ENCODE data around the gene RP2.

Gene RP2

DNA sequence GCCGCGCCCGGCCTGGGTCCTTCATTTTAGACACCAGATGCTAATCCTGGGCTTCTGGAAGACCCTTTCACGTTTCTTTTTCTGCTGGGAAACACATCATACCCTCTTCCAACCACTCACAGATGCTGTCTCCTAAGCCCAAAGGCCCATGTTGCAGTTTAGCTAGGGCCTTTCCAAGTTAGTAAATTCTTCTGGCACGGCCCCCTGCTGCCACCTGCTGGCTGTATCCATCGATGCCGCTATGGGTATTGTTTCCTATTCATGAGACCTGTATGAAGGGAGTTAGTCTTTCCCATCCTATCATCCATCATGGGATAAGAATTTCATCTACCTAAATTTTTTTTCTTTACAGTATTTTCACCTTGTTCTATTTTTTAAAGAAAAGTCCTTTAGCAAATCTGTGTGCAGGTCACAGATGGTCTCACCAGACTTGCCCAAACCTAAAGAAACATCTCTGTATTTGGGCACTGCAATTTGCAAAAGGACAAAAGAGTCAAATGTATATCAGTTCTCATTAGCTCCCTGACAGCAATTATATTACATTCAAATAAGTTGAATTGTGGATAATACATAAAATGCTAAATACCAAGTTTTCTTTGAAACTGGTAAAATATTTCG lies 40.2 kb upstream of the RP2 start:
- H3K4me3 ChIP-seq (ENCODE audit: low read depth, low read length): no peak overlapping the region
- TF ChIP-seq, protein P1, sequence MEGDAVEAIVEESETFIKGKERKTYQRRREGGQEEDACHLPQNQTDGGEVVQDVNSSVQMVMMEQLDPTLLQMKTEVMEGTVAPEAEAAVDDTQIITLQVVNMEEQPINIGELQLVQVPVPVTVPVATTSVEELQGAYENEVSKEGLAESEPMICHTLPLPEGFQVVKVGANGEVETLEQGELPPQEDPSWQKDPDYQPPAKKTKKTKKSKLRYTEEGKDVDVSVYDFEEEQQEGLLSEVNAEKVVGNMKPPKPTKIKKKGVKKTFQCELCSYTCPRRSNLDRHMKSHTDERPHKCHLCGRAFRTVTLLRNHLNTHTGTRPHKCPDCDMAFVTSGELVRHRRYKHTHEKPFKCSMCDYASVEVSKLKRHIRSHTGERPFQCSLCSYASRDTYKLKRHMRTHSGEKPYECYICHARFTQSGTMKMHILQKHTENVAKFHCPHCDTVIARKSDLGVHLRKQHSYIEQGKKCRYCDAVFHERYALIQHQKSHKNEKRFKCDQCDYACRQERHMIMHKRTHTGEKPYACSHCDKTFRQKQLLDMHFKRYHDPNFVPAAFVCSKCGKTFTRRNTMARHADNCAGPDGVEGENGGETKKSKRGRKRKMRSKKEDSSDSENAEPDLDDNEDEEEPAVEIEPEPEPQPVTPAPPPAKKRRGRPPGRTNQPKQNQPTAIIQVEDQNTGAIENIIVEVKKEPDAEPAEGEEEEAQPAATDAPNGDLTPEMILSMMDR (IDR thresholded peaks at IDR 0.05; ENCODE audit: low read depth, low read length): peak; percentile 73
- DNase-seq (ENCODE audit: low read depth, low spot score): peak; percentile 72
- in situ Hi-C loops (cut with HindIII; ENCODE audit: low sequenced_read_pairs): no loop called here

DNA sequence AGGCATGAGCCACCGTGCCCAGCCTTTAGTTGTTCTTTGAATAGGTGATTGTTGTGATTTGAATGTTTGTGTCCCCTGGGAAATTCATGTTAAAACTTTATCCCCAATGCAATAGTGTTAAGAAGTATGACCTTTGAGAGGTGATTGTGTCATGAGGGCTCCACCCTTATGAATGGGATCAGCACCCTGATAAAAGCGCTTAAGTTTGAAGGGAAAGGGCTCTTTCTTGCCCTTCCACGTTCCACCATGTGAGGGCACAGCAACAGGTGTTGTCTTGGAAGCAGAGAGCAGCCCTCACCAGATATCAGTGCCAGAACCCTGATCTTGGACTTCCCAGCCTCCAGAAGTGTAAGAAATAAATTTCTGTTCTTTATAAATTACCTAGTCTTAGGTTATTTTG lies 33.7 kb upstream of the RP2 start:
- TF ChIP-seq, protein P1 (IDR thresholded peaks at IDR 0.05; ENCODE audit: low read depth, low read length): peak; percentile 30
- no peak for DNase-seq (ENCODE audit: low read depth, low spot score)
- H3K4me3 ChIP-seq (ENCODE audit: low read depth, low read length): no peak overlapping the region
- in situ Hi-C loops (cut with HindIII; ENCODE audit: low sequenced_read_pairs): no loop called here

DNA sequence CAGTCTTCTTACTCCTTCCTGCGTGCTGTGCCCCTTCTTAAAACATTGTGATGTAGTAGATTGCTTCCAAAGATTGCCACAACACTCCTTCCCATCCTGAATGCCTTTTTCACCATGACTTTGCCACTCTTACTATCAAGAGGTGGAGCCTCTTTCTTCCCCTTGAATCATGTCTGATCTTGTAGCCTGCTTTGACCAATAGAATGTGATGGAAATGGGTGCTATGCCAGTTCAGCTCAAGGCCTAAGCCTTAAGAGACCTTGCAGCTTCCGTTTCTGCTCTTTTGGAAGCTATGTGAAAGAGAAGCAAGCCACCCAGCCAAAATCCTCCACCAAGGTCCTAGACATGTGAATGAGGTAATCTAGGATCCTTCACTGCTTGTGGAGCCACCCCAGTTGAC lies 31.6 kb upstream of the RP2 start:
- TF ChIP-seq, protein P1 (IDR thresholded peaks at IDR 0.05; ENCODE audit: low read depth, low read length): no peak
- in situ Hi-C loops (cut with HindIII; ENCODE audit: low sequenced_read_pairs): no loop called here
- DNase-seq (ENCODE audit: low read depth, low spot score): no peak
- H3K4me3 ChIP-seq (ENCODE audit: low read depth, low read length): no peak overlapping the region

DNA sequence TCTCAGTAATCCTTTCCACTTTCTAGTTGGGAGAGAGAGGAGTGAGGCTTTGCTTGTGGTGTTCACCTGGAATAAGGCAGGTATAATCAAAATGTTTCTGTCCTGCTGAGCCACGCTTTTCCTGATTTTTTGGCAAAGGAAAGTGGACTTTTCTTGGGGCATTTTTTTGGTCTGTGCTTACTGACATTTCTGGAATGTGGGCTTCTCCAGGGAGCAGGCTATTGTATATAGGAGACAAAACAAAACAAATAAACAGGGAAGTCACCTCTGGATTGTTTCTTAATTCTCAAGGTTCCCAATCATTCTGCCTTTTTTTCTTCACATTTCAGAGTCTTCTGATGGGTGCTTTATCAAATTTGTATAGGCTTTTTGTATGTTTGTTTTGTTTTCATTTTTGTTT lies 25.7 kb upstream of the RP2 start:
- no peak for DNase-seq (ENCODE audit: low read depth, low spot score)
- H3K4me3 ChIP-seq (ENCODE audit: low read depth, low read length): no peak overlapping the region
- TF ChIP-seq, protein P1 (IDR thresholded peaks at IDR 0.05; ENCODE audit: low read depth, low read length): no peak
- in situ Hi-C loops (cut with HindIII; ENCODE audit: low sequenced_read_pairs): no loop called here

DNA sequence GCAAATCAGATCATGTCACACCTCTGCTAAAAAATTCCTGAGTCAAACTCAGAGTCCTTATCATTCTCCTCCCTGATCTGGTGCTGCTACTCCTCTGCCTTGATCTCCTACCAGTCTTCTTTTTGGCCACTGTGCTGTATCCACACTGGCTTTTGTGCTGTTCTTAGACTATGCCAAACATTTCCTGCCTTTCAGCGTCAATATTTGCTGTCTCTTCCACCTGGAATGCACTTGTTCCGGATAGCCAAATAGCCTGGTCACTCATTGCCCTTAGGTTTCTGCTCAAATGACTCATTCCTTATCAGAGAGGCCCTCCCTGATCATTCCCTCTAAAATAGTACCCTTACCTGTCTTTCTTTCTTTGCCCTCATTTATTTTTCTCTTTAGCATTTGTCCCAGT lies 24.4 kb upstream of the RP2 start:
- in situ Hi-C loops (cut with HindIII; ENCODE audit: low sequenced_read_pairs): no loop called here
- TF ChIP-seq, protein P1 (IDR thresholded peaks at IDR 0.05; ENCODE audit: low read depth, low read length): no peak
- H3K4me3 ChIP-seq (ENCODE audit: low read depth, low read length): no peak overlapping the region
- DNase-seq (ENCODE audit: low read depth, low spot score): no peak

DNA sequence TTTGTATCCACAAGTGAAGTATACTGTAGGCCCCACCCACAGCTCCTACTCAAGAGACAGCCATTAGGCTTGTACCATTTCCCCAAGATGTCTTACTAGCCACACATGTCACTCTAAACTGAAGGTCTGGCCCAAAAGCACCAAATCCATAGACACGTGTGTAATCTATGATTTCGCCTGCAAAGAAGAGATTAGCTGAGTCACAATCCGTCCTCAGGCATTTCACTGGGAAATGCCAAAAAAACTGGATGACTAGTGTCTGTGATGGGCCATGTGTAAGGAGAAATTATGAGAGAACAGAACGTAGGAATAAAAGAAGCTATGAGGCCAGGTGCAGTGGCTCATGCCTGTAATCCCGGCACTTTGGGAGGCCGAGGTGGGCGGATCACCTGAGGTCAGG lies 21.9 kb upstream of the RP2 start:
- in situ Hi-C loops (cut with HindIII; ENCODE audit: low sequenced_read_pairs): no loop called here
- DNase-seq (ENCODE audit: low read depth, low spot score): no peak
- TF ChIP-seq, protein P1 (IDR thresholded peaks at IDR 0.05; ENCODE audit: low read depth, low read length): no peak
- no peak overlapping the region for H3K4me3 ChIP-seq (ENCODE audit: low read depth, low read length)

DNA sequence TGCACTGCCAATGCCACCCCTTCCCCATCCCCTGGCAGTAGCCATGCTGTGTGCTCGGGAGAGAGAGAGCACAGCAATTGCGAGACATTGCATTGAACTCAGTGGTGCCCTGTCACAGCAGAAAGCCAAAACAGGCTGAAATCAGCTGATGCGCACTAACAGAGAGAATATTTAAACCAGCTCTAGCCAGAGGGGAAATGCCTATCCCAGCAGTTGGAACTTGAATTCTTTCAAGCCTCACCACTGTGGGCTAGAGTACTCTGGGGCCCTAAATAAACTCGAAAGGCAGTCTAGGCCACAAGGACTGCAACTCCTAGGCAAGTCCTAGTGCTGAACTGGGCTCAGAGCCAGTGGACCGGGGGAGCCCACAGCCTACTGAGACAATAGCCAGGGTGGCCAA lies 17.7 kb upstream of the RP2 start:
- TF ChIP-seq, protein P1 (IDR thresholded peaks at IDR 0.05; ENCODE audit: low read depth, low read length): no peak
- H3K4me3 ChIP-seq (ENCODE audit: low read depth, low read length): no peak overlapping the region
- no peak for DNase-seq (ENCODE audit: low read depth, low spot score)
- in situ Hi-C loops (cut with HindIII; ENCODE audit: low sequenced_read_pairs): no loop called here
